Glutamatergic neuron (in vitro differentiated cells): ENCODE measurements around the gene KNOP1. TPM values are rescaled to one million over a fixed set of nuclear protein-coding genes. Genes with fewer than 3 reads are reported as not detected.

Experiments
- DNase-seq: peaks from one replicate; pipeline ENCODE4 v3.0.0; 2022
- H3K27ac Mint-ChIP-seq: one replicate; pipeline ENCODE4 v1.8.0; 2020; ENCODE audit warnings: mild to moderate bottlenecking, mixed read lengths, inconsistent platforms; ENCODE audit not compliant: unreplicated experiment
- H3K27me3 Mint-ChIP-seq: one replicate; pipeline ENCODE4 v1.8.0; 2020; ENCODE audit warnings: mild to moderate bottlenecking, moderate library complexity, mixed read lengths, inconsistent platforms; ENCODE audit not compliant: unreplicated experiment
- H3K36me3 Mint-ChIP-seq: one replicate; pipeline ENCODE4 v1.8.0; 2020; ENCODE audit warnings: mild to moderate bottlenecking, mixed read lengths, inconsistent platforms; ENCODE audit not compliant: unreplicated experiment
- H3K4me1 Mint-ChIP-seq: one replicate; pipeline ENCODE4 v1.8.0; 2020; ENCODE audit warnings: mild to moderate bottlenecking, low read depth, mixed read lengths, inconsistent platforms; ENCODE audit not compliant: unreplicated experiment
- H3K4me3 Mint-ChIP-seq: one replicate; pipeline ENCODE4 v1.8.0; 2020; ENCODE audit warnings: mild to moderate bottlenecking, mixed read lengths, inconsistent platforms; ENCODE audit not compliant: unreplicated experiment
- H3K9me3 Mint-ChIP-seq: one replicate; pipeline ENCODE4 v1.8.0; 2020; ENCODE audit warnings: mild to moderate bottlenecking, moderate library complexity, mixed read lengths, inconsistent platforms; ENCODE audit not compliant: unreplicated experiment
- total RNA-seq: library from RNA; stranded (reverse); fragmentation: NEBNext Ultra II Directional; extraction: Animal tissue kit (Norgen Biotek cat#: 25700); gene quantifications from one replicate; pipeline ENCODE4 v1.2.1, GENCODE V29; 2021; ENCODE audit not compliant: unreplicated experiment
- TF ChIP-seq, protein P1 (sequence below): fragments of 200-600 bp; sonication (generic); IDR thresholded peaks from one replicate; pipeline ENCODE4 v1.5.0; 2021; ENCODE audit not compliant: partially characterized antibody, unreplicated experiment

Gene KNOP1
- total RNA-seq, 1 donor from 2014 or later: 25.6 TPM

DNA sequence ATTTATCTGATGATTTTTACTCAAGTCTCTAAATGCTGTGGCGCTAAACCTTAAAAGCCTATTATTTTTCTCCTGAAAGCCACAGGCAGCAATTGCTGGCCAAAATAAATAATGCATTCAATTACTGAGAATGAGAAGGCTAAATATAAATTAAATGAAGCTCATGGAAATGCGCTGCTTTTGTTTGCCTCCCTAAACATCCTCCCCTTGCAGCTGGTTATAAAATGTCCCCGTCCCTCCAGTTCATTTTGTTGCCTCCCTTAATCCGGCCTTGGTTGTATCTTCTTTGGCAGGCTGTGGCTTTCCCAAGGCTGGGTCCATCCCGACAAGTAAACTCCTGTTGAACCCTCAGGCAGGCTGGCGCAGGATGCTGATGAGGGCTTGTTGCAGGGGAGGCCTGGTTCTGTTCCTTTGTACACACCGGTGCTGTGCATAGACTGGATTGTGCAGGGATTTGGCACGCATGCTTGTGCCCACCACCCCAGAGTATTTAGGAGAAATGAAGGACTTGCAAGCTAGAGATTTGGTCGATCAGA lies 62.7 kb downstream of the KNOP1 start:
- H3K4me3 Mint-ChIP-seq: no peak overlapping the region
- no peaks in the 10 kb centered on the region for H3K4me1 Mint-ChIP-seq
- H3K36me3 Mint-ChIP-seq: peaks cover 7% of the 10 kb centered on the region
- H3K27me3 Mint-ChIP-seq: peaks cover 5% of the 10 kb centered on the region
- H3K27ac Mint-ChIP-seq: no peak overlapping the region
- H3K9me3 Mint-ChIP-seq: no peaks in the 10 kb centered on the region
- TF ChIP-seq, protein P1, sequence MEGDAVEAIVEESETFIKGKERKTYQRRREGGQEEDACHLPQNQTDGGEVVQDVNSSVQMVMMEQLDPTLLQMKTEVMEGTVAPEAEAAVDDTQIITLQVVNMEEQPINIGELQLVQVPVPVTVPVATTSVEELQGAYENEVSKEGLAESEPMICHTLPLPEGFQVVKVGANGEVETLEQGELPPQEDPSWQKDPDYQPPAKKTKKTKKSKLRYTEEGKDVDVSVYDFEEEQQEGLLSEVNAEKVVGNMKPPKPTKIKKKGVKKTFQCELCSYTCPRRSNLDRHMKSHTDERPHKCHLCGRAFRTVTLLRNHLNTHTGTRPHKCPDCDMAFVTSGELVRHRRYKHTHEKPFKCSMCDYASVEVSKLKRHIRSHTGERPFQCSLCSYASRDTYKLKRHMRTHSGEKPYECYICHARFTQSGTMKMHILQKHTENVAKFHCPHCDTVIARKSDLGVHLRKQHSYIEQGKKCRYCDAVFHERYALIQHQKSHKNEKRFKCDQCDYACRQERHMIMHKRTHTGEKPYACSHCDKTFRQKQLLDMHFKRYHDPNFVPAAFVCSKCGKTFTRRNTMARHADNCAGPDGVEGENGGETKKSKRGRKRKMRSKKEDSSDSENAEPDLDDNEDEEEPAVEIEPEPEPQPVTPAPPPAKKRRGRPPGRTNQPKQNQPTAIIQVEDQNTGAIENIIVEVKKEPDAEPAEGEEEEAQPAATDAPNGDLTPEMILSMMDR: no peak
- no peak for DNase-seq

DNA sequence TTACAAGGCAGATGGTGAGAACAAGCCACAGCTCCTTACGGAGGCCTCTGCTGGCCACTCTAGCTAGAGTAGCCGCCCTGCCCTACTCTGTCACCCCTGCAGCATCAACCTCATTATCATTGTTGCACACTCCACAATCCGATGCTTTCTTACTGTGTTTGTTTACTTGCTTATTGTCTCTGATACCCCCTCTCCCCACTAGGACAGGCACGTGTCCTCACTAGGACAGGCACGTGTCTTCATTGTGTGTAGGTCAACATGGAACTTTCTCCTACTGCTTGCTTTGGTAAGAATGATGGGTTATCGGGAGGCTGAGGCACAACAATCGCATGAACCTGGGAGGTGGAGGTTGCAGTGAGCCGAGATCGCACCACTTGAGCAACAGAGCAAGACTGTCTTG lies 63.9 kb downstream of the KNOP1 start:
- H3K36me3 Mint-ChIP-seq: peaks cover 7% of the 10 kb centered on the region
- TF ChIP-seq, protein P1: no peak
- H3K4me1 Mint-ChIP-seq: no peaks in the 10 kb centered on the region
- no peaks in the 10 kb centered on the region for H3K9me3 Mint-ChIP-seq
- no peak for DNase-seq
- H3K27ac Mint-ChIP-seq: no peak overlapping the region
- no peak overlapping the region for H3K4me3 Mint-ChIP-seq
- H3K27me3 Mint-ChIP-seq: peaks cover 5% of the 10 kb centered on the region

Other genes with a start within 250 kb of the KNOP1 start
- gene GDE1, start 196.1 kb downstream of the KNOP1 start, total RNA-seq: 32.9 TPM
- 19.7 TPM for gene CCP110, start 194.3 kb downstream of the KNOP1 start, total RNA-seq
- 57.1 TPM for gene VPS35L, start 162.5 kb downstream of the KNOP1 start, total RNA-seq
- 5.1 TPM for gene IQCK, start within 50 bp of the KNOP1 start, total RNA-seq
- gene GPRC5B, start 166.6 kb upstream of the KNOP1 start, total RNA-seq: 8.7 TPM